ENCODE results near the gene PDZK1IP1.

PDZK1IP1 gene

GRCh38 chr1:47189844-47190508 is at the start of gene PDZK1IP1:
Gene PDZK1IP1 (minus strand): TSS chr1:47190036. CDS start chr1:47189932, 104 bp downstream.
- H3K36me3 Mint-ChIP-seq (ENCODE audit: low read depth) = no peaks in the 10 kb centered on the region
- no peaks in the 10 kb centered on the region for H3K4me1 Mint-ChIP-seq (ENCODE audit: low read depth)
- peaks cover 10% of the 10 kb centered on the region for H3K27me3 Mint-ChIP-seq
- H3K9me3 Mint-ChIP-seq = no peaks in the 10 kb centered on the region
- H3K4me3 Mint-ChIP-seq = no peak within 1 kb of the TSS
- H3K27ac Mint-ChIP-seq = no peak within 1 kb of the TSS

- no peaks in the 10 kb centered on the region for H3K36me3 Mint-ChIP-seq (ENCODE audit: low read depth)
- no peaks in the 10 kb centered on the region for H3K9me3 Mint-ChIP-seq
- peaks cover 45% of the 10 kb centered on the region for H3K27me3 Mint-ChIP-seq
- no peak overlapping the region for H3K4me3 Mint-ChIP-seq
- peaks cover 5% of the 10 kb centered on the region for H3K4me1 Mint-ChIP-seq (ENCODE audit: low read depth)
- H3K27ac Mint-ChIP-seq = no peak overlapping the region
These were observed 49.2 kb upstream of the PDZK1IP1 start for GRCh38 chr1:47238935-47239592.

GRCh38 chr1:47235806-47236205 is 46.0 kb upstream of the PDZK1IP1 start:
- H3K4me3 Mint-ChIP-seq = no peak overlapping the region
- peaks cover 65% of the 10 kb centered on the region for H3K27me3 Mint-ChIP-seq

GRCh38 chr1:47235241-47235681 is 45.4 kb upstream of the PDZK1IP1 start:
- Mint-ChIP-seq H3K4me3 (no peak overlapping the region), H3K27ac (no peak overlapping the region), H3K27me3 (peaks cover 70% of the 10 kb centered on the region), H3K9me3 (no peaks in the 10 kb centered on the region), H3K36me3 (ENCODE audit: low read depth) (peaks cover 4% of the 10 kb centered on the region), H3K4me1 (ENCODE audit: low read depth) (peaks cover 20% of the 10 kb centered on the region)

More at GRCh38 chr1:47235806-47236205, 46.0 kb upstream of the PDZK1IP1 start:
- no peak overlapping the region for H3K27ac Mint-ChIP-seq
- peaks cover 16% of the 10 kb centered on the region for H3K4me1 Mint-ChIP-seq (ENCODE audit: low read depth)
- H3K36me3 Mint-ChIP-seq (ENCODE audit: low read depth) = peaks cover 4% of the 10 kb centered on the region
- no peaks in the 10 kb centered on the region for H3K9me3 Mint-ChIP-seq

- Mint-ChIP-seq H3K27me3 (peaks cover 78% of the 10 kb centered on the region), H3K27ac (no peak overlapping the region), H3K4me3 (no peak overlapping the region), H3K36me3 (ENCODE audit: low read depth) (peaks cover 4% of the 10 kb centered on the region), H3K4me1 (ENCODE audit: low read depth) (peaks cover 25% of the 10 kb centered on the region), H3K9me3 (no peaks in the 10 kb centered on the region)
These were observed 43.4 kb upstream of the PDZK1IP1 start for GRCh38 chr1:47233186-47233585.

GRCh38 chr1:47232187-47232874 is 42.5 kb upstream of the PDZK1IP1 start, which contains the start of gene TAL1:
Gene TAL1 (minus strand): TSS chr1:47232225. CDS start chr1:47225888, 6,337 bp downstream.
- Mint-ChIP-seq H3K9me3 (no peaks in the 10 kb centered on the region), H3K27ac (peak within 1 kb of the TSS; percentile 56), H3K36me3 (ENCODE audit: low read depth) (peaks cover 4% of the 10 kb centered on the region), H3K4me1 (ENCODE audit: low read depth) (peaks cover 25% of the 10 kb centered on the region), H3K4me3 (peak within 1 kb of the TSS; percentile 83), H3K27me3 (peaks cover 81% of the 10 kb centered on the region)

GRCh38 chr1:47231301-47232186 is 41.7 kb upstream of the PDZK1IP1 start:
- peaks cover 88% of the 10 kb centered on the region for H3K27me3 Mint-ChIP-seq
- peaks cover 25% of the 10 kb centered on the region for H3K4me1 Mint-ChIP-seq (ENCODE audit: low read depth)
- H3K27ac Mint-ChIP-seq = peak overlapping the region; percentile 56
- H3K9me3 Mint-ChIP-seq = no peaks in the 10 kb centered on the region
- H3K36me3 Mint-ChIP-seq (ENCODE audit: low read depth) = peaks cover 4% of the 10 kb centered on the region
- H3K4me3 Mint-ChIP-seq = peak overlapping the region; percentile 83

GRCh38 chr1:47230692-47231300 is 41.0 kb upstream of the PDZK1IP1 start:
- H3K4me1 Mint-ChIP-seq (ENCODE audit: low read depth) = peaks cover 28% of the 10 kb centered on the region
- H3K4me3 Mint-ChIP-seq = peak overlapping the region; percentile 83
- peaks cover 90% of the 10 kb centered on the region for H3K27me3 Mint-ChIP-seq
- H3K36me3 Mint-ChIP-seq (ENCODE audit: low read depth) = peaks cover 4% of the 10 kb centered on the region
- no peaks in the 10 kb centered on the region for H3K9me3 Mint-ChIP-seq
- no peak overlapping the region for H3K27ac Mint-ChIP-seq

GRCh38 chr1:47229886-47230691 is 40.3 kb upstream of the PDZK1IP1 start:
- Mint-ChIP-seq H3K36me3 (ENCODE audit: low read depth) (peaks cover 4% of the 10 kb centered on the region), H3K27ac (no peak overlapping the region), H3K27me3 (peaks cover 86% of the 10 kb centered on the region), H3K4me1 (ENCODE audit: low read depth) (peaks cover 30% of the 10 kb centered on the region), H3K4me3 (peak overlapping the region; percentile 61), H3K9me3 (no peaks in the 10 kb centered on the region)

- H3K9me3 Mint-ChIP-seq = no peaks in the 10 kb centered on the region
- peaks cover 78% of the 10 kb centered on the region for H3K27me3 Mint-ChIP-seq
- peaks cover 4% of the 10 kb centered on the region for H3K36me3 Mint-ChIP-seq (ENCODE audit: low read depth)
- peaks cover 30% of the 10 kb centered on the region for H3K4me1 Mint-ChIP-seq (ENCODE audit: low read depth)
- no peak overlapping the region for H3K27ac Mint-ChIP-seq
- peak overlapping the region; percentile 61 for H3K4me3 Mint-ChIP-seq
These were observed 39.4 kb upstream of the PDZK1IP1 start for GRCh38 chr1:47229031-47229885.

- Mint-ChIP-seq H3K9me3 (no peaks in the 10 kb centered on the region), H3K27me3 (peaks cover 72% of the 10 kb centered on the region), H3K4me3 (no peak overlapping the region), H3K36me3 (ENCODE audit: low read depth) (peaks cover 4% of the 10 kb centered on the region), H3K4me1 (ENCODE audit: low read depth) (peaks cover 30% of the 10 kb centered on the region), H3K27ac (no peak overlapping the region)
These were observed 38.8 kb upstream of the PDZK1IP1 start for GRCh38 chr1:47228644-47229030.

- peaks cover 29% of the 10 kb centered on the region for H3K4me1 Mint-ChIP-seq (ENCODE audit: low read depth)
- H3K27me3 Mint-ChIP-seq = peaks cover 61% of the 10 kb centered on the region
- no peaks in the 10 kb centered on the region for H3K9me3 Mint-ChIP-seq
- peak overlapping the region; percentile 31 for H3K27ac Mint-ChIP-seq
- H3K36me3 Mint-ChIP-seq (ENCODE audit: low read depth) = peaks cover 4% of the 10 kb centered on the region
- no peak overlapping the region for H3K4me3 Mint-ChIP-seq
These were observed 37.8 kb upstream of the PDZK1IP1 start for GRCh38 chr1:47227341-47228232.
